Tibial nerve (tissue), 3 donors: Measurements from ENCODE around the gene STMP1.

ENCODE experiments used
- POLR2A ChIP-seq, 2 donors: fragments of 450-650 bp; IDR thresholded peaks; one replicate each; pipeline ENCODE4 v1.6.1; 2017; ENCODE audit warnings: antibody characterized with exemption in 2 of 2, mild to moderate bottlenecking in 2 of 2, moderate library complexity in 2 of 2
- TF ChIP-seq, protein P1 (sequence below), 5 experiments: fragments of 200-600 bp in 3 of 5; fragments of 450-650 bp in 2 of 5; sonication (generic) in 3 of 5; IDR thresholded peaks; one replicate each; pipeline ENCODE4 v1.5.1; 2016 to 2019; ENCODE audit warnings: antibody characterized with exemption in 5 of 5, mild to moderate bottlenecking in 3 of 5, moderate library complexity in 2 of 5

DNA sequence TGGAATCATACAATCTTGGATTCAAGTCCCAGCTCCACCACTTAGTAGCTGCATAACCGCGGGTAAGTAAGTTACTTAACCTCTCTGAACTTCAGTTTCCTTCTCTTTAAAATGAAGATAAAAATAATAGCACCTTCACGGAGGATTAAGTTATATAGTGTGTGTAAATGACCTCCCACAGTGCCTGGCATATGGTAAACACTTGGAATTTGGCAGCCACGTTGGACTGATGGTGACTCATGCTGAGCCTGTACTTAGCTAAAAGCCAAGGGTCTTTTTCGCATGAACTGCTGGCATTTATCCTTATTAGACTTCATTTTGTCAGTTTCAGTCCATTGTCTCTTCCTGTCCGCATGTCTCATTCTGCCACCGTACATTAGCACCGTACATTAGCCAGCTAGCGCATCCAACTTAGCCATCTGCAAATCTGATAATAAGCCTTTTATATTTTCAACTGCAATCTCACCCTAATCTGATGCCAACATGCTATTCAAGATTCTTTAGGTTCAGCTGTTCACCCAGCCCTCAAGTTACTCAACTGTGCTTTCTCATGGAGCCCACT lies 54.4 kb downstream of the STMP1 start:
- TF ChIP-seq, protein P1, sequence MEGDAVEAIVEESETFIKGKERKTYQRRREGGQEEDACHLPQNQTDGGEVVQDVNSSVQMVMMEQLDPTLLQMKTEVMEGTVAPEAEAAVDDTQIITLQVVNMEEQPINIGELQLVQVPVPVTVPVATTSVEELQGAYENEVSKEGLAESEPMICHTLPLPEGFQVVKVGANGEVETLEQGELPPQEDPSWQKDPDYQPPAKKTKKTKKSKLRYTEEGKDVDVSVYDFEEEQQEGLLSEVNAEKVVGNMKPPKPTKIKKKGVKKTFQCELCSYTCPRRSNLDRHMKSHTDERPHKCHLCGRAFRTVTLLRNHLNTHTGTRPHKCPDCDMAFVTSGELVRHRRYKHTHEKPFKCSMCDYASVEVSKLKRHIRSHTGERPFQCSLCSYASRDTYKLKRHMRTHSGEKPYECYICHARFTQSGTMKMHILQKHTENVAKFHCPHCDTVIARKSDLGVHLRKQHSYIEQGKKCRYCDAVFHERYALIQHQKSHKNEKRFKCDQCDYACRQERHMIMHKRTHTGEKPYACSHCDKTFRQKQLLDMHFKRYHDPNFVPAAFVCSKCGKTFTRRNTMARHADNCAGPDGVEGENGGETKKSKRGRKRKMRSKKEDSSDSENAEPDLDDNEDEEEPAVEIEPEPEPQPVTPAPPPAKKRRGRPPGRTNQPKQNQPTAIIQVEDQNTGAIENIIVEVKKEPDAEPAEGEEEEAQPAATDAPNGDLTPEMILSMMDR (IDR thresholded peaks at IDR 0.05): no peak
- TF ChIP-seq POLR2A (IDR thresholded peaks at IDR 0.05): no peak
